RKO (cell line): ENCODE measurements around the gene FAM13A.

Experiments
- DNase-seq: peaks from one replicate; pipeline ENCODE4 v3.0.0-alpha.2; 2016; ENCODE audit warnings: low spot score

Gene FAM13A

GRCh38 chr4:88810325-88810724 lies 246.7 kb downstream of the FAM13A start:
- DNase-seq: no peak

GRCh38 chr4:88809576-88810219 lies 247.3 kb downstream of the FAM13A start:
- DNase-seq: no peak

DNA sequence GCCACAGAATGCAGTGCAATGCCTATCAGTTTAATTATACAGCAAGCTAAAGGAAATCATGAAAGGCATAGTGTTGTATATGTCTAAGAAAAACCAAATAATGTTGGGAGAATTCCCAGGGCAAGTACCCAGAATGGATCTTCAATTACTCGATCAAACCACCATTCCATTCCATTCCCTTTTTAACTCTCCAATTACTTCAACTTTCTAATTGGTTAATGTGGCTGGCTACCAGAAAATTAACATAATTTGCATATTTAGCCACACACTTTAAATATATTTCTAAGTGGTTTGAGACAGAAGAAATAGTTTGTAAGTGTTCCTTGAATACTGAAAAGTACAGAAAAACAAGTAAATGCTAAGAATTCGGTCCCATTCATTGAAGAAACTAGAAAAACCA lies 247.9 kb downstream of the FAM13A start:
- no peak for DNase-seq

DNA sequence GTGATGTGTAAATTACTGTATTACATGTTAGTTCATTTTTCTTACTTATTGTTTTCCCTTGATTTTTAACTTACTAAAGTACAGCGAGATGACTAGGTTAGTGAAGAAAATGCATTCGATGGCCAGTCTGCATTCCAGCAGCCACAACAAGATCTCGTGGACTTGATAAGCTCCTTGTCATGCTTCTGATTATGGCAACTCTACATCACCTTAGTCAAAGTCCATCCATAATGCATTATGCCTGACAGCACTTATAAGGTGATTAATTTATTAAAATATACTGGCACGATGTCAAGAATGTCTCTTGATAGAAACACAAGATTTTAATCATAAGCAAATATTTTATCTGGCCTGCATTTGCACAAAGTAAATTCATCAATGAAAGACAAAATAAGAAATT lies 249.5 kb downstream of the FAM13A start:
- DNase-seq: no peak

DNA sequence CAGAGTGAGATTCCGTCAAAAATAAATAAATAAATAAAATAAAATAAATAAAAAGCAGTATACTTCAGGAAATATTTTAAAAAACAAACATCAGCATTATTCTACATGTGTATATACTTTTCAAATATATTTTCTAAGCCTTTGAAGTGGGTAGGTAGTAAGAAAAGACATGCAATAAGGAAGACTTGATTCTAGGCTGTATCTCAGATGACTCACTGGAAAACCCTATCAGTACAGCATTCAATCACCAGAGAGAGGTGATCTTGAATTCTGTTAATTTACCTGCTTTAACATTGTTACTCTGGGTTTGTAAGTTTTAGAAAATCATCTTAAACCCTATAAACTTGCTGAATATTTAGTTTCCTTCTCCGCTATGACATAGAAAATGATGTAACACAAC lies 252.8 kb downstream of the FAM13A start:
- DNase-seq: no peak

DNA sequence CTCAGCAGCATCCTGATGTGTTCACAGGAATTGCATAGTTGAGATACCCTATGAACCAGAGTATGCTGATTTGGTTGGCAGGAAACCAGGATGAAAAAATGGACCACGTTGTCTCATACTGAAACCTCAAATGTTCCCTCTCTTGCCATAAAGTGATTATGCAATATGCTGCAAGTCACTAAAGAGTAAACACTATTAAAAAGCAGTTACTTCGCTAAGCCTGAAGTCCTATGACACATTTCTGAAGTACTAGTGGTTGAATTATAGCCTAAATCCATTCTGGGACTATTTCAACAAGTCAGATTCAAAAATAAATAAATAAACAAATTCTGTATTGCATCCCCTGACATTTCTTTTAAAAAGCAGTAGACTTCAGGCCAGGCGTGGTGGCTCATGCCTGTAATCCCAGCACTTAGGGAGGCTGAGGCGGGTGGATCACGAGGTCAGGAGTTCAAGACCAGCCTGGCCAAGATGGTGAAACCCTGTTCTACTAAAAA lies 253.3 kb downstream of the FAM13A start:
- DNase-seq: peak; percentile 28

DNA sequence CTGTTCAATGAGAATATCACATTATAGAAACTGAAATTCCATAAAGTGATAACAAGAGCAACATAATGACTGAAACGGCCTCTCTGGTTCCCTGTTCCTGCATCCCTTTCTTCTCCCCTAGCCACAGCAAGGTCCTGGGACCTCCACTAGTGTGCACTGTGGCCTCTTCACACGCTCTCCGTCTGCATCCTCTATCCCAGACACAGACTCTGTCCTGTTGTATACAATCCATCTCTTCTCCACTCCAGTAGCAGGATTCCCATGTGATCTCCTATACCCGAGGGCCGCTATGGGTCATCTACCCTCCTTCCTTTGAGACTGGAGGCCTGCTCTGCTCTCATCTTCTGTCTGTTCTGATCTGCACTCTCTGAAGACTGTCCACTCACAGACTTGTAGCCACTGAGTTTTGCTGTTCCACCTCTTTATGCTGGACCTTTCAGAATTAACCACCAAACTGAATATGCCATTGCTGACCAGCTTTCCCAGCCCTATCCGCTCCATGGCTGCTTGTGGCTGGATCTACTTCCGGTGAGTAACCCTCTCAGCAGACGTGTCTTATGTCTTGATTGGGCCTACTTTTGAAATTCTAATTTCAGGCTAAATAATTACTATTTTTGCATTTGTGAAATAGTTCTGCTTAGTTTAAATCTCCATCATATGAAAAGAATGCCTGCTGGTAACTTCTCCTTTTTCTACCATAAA lies 254.2 kb downstream of the FAM13A start:
- DNase-seq: no peak

GRCh38 chr4:88802138-88802537 lies 254.8 kb downstream of the FAM13A start:
- DNase-seq: no peak

- DNase-seq: no peak
These were observed 257.1 kb downstream of the FAM13A start for GRCh38 chr4:88799900-88800299.

DNA sequence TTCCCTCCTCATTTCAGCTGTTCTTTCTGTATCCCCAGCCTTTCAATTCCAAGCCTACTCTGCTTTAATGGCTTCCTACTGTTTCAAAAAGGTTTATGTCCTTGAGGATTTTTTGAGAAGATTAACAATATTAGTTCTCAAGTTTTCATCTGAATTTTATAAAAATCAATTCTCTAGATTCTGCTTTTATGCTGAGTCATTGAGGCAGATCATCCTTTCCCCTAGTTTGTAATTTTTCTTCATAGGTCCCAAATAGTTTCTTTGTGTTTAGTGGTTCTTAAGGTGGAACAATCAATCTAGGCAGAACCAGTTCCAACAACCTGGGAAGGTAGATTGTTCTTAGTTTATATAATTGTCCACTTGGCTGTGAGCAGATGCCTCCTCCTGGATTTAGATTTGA lies 259.3 kb downstream of the FAM13A start:
- DNase-seq: no peak

DNA sequence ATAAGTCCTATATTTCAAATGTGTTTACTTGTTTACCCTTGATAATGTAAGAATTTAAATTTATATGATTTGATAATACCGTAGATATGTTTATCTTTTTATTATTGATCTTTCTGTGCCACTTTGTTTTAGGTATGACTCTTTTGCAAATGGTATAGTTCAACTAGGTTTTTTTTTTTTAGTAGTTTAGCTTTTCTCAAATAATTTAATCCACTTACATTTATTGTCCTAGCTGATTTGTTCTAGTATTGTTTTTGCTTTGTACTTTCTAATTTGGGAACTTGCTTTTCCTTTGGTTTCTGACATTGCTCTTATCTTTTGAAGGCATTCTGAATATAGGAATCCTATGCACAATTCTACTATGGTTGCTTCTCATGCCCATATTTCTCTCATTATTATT lies 260.4 kb downstream of the FAM13A start:
- DNase-seq: no peak

DNA sequence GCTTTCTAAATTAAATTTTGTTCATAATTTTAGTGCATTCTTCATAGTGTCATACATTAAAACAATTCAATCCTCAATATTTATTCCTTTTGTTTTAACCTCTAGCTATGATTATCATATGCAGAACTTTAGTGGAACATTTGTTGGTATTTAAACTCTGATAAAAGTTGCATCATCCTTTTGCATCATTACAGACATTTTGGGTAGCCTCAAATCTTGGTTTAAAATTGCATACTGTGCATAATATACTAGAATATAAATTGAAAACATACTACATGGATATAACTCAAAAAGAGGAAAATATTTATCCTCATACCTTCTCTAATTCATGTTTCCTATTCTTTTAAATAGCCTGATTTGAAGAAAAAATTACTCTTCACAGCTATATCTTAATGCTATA lies 262.0 kb downstream of the FAM13A start:
- DNase-seq: no peak

DNA sequence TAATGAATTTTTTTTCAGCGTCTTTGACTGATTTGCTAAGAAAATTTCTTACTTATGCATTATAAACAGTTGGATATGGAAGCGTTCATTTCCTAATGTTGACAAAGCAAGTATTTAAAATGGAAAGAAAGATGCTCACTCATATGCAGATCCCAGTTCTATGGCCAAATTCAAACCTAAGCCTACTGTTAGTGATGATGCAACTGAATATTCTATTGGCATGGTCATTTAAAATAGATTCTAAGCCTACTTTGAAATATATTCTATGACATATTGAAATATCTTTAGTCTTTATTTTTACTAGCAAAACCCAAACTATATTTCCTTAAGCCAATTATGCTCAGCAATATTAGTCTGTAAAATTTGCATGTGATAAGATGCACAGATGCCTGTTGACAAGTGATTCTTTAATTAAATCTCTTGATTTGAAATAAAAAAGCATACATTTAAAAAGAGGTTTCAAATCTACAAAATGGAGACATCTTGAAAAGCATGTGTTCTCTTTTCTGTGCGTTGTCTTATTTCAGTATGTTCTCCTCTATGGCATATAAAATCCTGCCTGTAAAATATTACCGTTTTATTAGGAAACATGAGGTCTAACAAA lies 262.8 kb downstream of the FAM13A start:
- no peak for DNase-seq

DNA sequence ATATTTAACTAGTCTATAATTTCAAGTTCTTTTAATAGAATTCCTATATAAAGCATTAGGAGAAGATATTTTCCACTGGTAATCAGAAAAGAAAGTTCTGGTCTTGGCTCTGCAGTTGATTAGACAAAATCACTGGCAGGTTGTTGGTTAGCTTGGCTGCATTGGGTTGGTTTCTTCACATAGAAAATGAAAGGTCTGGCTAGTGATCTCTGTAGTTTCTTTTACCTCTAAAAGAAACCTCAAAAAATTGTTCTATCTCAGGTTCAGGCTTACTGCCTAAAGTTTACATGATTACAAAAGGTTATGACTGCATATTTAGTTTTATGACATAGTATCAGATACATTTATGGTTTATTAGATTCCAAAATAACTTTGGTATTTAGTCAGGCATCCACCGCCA lies 263.5 kb downstream of the FAM13A start:
- DNase-seq: no peak

DNA sequence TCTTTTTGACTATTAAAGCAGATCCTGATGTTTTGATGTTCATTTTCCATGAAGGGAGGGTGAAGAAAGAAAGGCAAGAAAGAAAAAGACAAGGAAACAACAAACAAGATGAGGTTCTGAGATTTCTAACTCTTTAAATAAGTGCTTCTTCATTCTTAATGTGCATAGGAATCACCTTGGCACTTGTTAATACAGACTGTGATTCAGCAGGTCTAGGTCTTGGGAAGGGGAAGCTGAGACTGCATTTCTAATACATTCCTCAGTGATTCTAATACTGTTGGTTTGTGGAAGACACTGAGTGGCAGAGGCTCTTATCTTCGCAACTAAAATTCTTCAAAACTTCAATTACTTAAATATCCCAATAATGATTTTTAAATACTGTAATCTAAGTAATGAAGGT lies 264.2 kb downstream of the FAM13A start:
- no peak for DNase-seq

DNA sequence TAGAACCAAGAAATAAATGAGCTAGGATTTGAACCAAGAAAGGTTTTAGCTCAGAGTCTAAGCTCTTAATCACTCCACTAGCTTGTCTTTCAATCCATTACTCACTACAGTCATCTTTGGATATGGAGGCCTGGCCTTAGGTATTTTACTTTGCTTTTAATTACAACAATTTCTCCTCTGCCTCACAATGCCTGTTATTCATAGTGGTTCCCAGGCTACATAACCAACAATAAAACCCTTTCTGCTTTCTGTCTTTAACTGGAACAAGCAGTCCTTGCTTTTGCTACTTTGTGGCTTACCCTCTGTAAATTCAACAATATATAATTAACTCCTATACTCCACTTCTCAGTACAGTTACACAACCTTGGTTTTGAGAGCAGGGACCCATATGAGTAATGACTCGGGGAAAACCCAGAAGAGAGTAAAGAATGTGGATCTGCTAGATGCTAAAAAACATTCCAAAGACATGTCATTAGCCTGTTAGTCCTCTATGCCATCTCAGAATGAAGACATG lies 264.7 kb downstream of the FAM13A start:
- no peak for DNase-seq

GRCh38 chr4:88791274-88791673 lies 265.7 kb downstream of the FAM13A start:
- peak; percentile 67 for DNase-seq

DNA sequence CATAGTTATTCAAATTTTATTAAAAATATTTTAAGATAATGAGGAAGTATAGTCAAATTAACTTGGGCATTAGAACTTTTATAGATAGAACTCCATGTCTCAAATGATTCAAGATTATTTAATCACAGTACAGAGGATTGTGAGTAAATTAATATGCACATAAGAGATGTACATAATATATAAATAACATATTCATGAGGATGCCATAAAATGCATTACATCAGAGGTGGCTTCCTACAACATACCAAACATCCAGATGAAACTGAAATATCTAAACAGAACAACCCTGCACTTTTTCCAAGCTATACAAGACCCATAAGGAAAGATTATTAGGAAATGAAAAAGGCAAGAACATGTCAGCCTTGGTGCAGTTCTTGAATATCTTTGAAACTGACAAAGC lies 268.1 kb downstream of the FAM13A start:
- no peak for DNase-seq

DNA sequence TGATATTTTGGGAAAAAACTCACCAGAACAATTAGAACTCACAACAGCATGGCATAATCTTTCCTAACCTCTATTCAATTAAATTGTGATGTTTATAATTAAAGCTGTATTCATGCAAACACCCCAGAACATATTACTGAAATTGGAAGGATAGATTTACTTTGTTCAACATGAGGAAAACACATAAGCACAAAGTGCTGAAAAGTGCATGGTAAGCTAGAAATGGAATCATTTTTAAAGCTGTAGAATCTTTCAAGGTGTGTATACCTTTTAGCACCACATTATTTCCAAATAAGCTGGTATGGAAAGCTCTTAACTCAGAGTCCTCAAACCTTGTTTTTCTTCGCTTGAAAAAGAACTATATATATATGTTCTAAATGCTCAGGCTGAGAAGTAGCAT lies 268.6 kb downstream of the FAM13A start:
- no peak for DNase-seq

DNA sequence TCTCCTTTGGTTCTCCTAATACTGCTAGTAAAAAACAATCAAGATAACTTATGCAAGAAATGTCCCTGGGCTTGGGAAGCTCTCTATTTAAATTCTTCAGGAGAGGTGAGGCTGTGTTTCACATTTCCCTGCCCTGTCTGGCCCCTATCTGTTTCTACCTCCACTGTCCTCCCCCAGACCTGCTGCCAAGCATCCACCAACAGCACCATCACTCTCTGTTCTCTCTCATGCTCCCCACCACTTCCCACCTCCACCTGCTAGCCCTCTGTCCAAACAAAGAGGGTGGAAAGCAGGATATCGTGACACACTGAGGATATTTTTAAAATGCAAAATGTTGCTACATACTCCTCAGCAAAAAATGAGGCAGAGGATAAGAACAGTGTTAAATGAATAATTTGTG lies 271.0 kb downstream of the FAM13A start:
- DNase-seq: no peak

- no peak for DNase-seq
These were observed 276.6 kb downstream of the FAM13A start for GRCh38 chr4:88780389-88780788.

GRCh38 chr4:88779431-88779830 lies 277.6 kb downstream of the FAM13A start:
- no peak for DNase-seq

- DNase-seq: no peak
These were observed 281.5 kb downstream of the FAM13A start for GRCh38 chr4:88775529-88775928.
